Left lung (tissue), 10 donors: ENCODE measurements around the gene CD83. TPM values are rescaled to one million over a fixed set of nuclear protein-coding genes. Genes with fewer than 3 reads are reported as not detected.

Source experiments
- ATAC-seq: fragments of 200-7000 bp; cut with Tn5 transposase; one replicate; pipeline ENCODE4 v1.9.1; 2020; ENCODE audit warnings: moderate library complexity
- DNase-seq, 4 donors: peaks; one replicate each; pipeline ENCODE4 v3.0.0-alpha.2; 2013 to 2020
- H3K27ac ChIP-seq, 2 donors: fragments of 200-600 bp; sonication (generic) in 1 of 2; one replicate each; pipeline versions ENCODE4 v1.5.0 to v1.8.0; 2020 to 2021
- H3K27me3 ChIP-seq, 2 donors: fragments of 200-600 bp; sonication (generic) in 1 of 2; one replicate each; pipeline versions ENCODE4 v1.5.0 to v1.8.0; 2020 to 2021
- H3K36me3 ChIP-seq, 2 donors: fragments of 200-600 bp; sonication (generic) in 1 of 2; one replicate each; pipeline versions ENCODE4 v1.5.0 to v1.8.0; 2020 to 2021
- H3K4me1 ChIP-seq, 2 donors: fragments of 200-600 bp; one replicate each; pipeline ENCODE4 v1.8.0; 2021
- H3K4me3 ChIP-seq, 2 donors: fragments of 200-600 bp; sonication (generic) in 1 of 2; one replicate each; pipeline versions ENCODE4 v1.5.0 to v1.8.0; 2020 to 2021; ENCODE audit warnings: mild to moderate bottlenecking in 1 of 2
- H3K9me3 ChIP-seq, 2 donors: fragments of 200-600 bp; sonication (generic) in 1 of 2; one replicate each; pipeline versions ENCODE4 v1.5.0 to v1.8.0; 2020 to 2021
- intact Hi-C, 2 donors: fragments of 100-400 bp; cut with DNase I; formaldehyde crosslinking; loops; one replicate each; pipeline versions ENCODE4 v1.11.2 to v1.14.2; 2022
- polyA plus RNA-seq, 6 donors: library from polyadenylated mRNA; unstranded; fragments of 120-200 nt; gene quantifications; one replicate each; pipeline ENCODE4 v1.2.1, GENCODE V29; 2013; ENCODE audit not compliant: insufficient read length in 6 of 6
- total RNA-seq, 2 donors: library from RNA; stranded (reverse); fragmentation: NEBNext Ultra II Directional; extraction: Animal tissue kit (Norgen Biotek cat#: 25700); gene quantifications; one replicate each; pipeline ENCODE4 v1.2.1, GENCODE V29; 2021
- TF ChIP-seq, protein P1 (sequence below), 2 donors: fragments of 200-600 bp; sonication (generic) in 1 of 2; IDR thresholded peaks; one replicate each; pipeline versions ENCODE4 v1.5.0 to v1.8.0; 2021; ENCODE audit warnings: antibody characterized with exemption in 2 of 2
- donor health status: DM: no; HTN: yes; CAD: no.
- donor health status: DM: no; HTN: no; CAD: no.

CD83 gene
- total and polyA plus RNA-seq, 8 donors = 13.9 to 22.1 (median 17.8) TPM

DNA sequence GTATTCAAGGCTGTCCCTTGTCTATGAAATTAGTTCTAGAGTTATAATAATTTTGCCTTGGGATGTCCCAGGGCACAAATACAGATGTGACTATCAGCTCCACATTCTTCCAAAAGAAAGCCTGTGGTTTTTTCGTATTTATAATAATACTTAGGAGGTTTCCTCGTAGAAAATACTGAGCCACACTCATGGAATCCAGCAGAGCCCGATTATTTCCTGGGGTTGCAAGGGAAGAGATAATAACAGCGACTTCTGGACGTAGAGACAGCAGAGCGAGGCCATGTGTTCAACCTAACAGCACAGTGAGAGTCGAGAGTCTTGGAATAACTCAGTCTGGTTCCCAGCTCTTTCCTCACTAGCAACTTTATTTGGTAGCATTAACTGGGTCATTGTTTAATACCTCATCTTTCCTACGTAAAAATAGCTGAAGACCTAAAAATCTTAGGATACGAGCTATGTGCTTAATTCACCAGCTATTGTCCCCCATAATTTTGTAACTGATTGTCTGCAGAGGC is 21.2 kb downstream of the CD83 start:
- Histone ChIP-seq H3K36me3 (peaks cover 0 to 25% of the 10 kb centered on the region in 2 donors), H3K4me1 (no peaks in the 10 kb centered on the region), H3K27ac (no peak overlapping the region), H3K27me3 (no peaks in the 10 kb centered on the region), H3K4me3 (no peak overlapping the region), H3K9me3 (no peaks in the 10 kb centered on the region)
- TF ChIP-seq, protein P1, sequence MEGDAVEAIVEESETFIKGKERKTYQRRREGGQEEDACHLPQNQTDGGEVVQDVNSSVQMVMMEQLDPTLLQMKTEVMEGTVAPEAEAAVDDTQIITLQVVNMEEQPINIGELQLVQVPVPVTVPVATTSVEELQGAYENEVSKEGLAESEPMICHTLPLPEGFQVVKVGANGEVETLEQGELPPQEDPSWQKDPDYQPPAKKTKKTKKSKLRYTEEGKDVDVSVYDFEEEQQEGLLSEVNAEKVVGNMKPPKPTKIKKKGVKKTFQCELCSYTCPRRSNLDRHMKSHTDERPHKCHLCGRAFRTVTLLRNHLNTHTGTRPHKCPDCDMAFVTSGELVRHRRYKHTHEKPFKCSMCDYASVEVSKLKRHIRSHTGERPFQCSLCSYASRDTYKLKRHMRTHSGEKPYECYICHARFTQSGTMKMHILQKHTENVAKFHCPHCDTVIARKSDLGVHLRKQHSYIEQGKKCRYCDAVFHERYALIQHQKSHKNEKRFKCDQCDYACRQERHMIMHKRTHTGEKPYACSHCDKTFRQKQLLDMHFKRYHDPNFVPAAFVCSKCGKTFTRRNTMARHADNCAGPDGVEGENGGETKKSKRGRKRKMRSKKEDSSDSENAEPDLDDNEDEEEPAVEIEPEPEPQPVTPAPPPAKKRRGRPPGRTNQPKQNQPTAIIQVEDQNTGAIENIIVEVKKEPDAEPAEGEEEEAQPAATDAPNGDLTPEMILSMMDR (IDR thresholded peaks at IDR 0.05) = no peak
- no peak for ATAC-seq
- no peak for DNase-seq
- intact Hi-C loops = no loop called here

DNA sequence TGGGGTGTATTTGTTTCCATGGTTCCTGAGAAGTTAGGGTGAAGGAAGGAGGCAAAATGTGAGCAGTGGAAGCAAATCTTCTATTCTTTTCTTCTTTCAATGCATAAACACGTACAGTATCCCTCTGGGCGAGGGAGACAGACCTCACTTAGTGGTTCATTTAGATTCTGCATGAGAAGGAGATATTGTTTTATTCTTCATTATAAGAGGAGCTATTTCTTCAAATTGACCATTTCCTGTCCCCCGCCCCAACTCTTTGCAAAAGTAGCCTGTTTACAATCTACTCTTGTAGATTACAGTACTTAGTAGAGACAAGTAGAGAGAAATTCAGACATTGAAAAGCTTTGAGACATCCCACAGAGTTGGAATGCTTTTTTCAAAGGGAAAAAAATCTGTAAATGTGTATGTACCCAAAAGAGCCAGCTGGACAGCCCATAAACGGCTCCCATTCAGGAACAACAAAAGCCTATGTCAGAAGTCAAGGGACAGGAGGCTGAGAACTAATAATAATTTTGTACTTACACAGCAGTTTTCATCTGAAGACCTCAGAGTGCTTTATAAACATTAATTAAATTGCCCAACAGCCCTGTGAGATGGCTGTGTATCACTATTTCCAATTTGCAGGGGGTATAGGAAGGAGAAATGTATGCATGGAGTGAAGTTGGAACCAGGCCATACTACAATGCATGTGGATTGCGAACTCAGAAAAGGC is 23.9 kb downstream of the CD83 start:
- ATAC-seq (no peak), DNase-seq (peak in 1 of 4 donors; percentile 40)
- TF ChIP-seq, protein P1 (IDR thresholded peaks at IDR 0.05) = no peak

DNA sequence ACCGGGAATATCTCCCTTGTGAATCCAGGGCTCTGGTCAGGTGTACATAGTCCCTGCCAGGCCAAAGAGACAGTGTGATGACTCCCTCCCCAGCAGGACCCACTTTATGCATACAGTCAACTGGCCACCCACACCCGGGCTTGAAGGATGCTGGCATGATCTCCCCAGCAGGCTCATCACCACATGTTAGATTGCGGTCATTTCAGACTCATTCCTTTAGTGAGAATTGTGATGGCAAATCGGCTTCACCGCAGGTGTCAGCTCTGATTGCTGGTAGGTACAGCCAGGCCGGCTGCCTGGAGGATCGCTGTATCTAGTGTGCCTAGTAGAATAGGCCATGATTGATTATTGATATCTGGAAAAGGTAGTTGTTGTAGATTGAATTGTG is 24.5 kb downstream of the CD83 start:
- TF ChIP-seq, protein P1 (IDR thresholded peaks at IDR 0.05) = no peak
- H3K4me1 ChIP-seq = peaks cover 0 to 3% of the 10 kb centered on the region in 2 donors
- no peak overlapping the region for H3K4me3 ChIP-seq
- no peak for DNase-seq
- ATAC-seq = no peak
- no peak overlapping the region for H3K27ac ChIP-seq
- intact Hi-C loops = loop anchor here in 1 of 2 donors (10.0 kb wide), 1 partner anchor 227 kb away; no protein-coding TSS in a partner anchor
- no peaks in the 10 kb centered on the region for H3K9me3 ChIP-seq
- H3K27me3 ChIP-seq = no peaks in the 10 kb centered on the region
- H3K36me3 ChIP-seq = no peaks in the 10 kb centered on the region

More for the DNA sequence above, 23.9 kb downstream of the CD83 start:
- no peaks in the 10 kb centered on the region for H3K9me3 ChIP-seq
- intact Hi-C loops = loop anchor here in 1 of 2 donors (10.0 kb wide), 1 partner anchor 227 kb away; no protein-coding TSS in a partner anchor
- H3K36me3 ChIP-seq = no peaks in the 10 kb centered on the region
- H3K27me3 ChIP-seq = no peaks in the 10 kb centered on the region
- no peak overlapping the region for H3K4me3 ChIP-seq
- peaks cover 0 to 3% of the 10 kb centered on the region in 2 donors for H3K4me1 ChIP-seq
- H3K27ac ChIP-seq = no peak overlapping the region

DNA sequence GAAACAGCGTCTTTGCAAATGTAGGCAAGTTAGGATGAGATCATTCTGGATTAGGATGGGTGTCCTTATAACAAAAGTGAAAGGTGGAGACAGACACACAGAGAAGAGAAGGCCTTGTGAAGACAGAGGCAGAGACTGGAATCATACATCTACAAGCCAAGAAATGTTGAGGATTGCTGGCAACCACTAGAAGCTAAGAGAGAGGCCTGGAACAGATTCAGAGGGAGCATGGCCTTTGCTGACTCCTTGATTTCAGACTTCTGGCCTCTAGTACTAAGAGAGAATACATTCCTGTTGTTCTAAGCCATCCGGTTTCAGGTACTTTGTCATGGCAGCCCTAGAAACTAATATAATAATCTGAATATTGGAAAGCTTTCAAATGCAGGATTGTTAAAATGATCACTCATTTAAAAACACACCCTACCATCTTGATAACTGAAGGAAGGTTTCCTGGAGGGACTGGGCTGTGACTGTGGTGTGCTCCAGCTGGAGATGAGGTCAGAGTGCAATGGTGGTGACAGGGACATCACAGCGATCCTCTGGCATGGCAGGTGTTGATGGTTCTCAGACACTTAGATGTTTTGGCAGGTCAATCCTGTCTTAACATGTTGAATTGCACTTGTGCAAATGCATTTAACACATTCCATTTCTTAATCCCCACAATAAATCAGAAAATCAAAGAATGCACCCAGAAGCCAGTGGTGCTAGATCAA is 25.1 kb downstream of the CD83 start:
- intact Hi-C loops = loop anchor here in 1 of 2 donors (10.0 kb wide), 1 partner anchor 228 kb away; no protein-coding TSS in a partner anchor
- Histone ChIP-seq H3K4me3 (no peak overlapping the region), H3K4me1 (peaks cover 0 to 3% of the 10 kb centered on the region in 2 donors), H3K36me3 (no peaks in the 10 kb centered on the region), H3K27me3 (no peaks in the 10 kb centered on the region), H3K27ac (no peak overlapping the region), H3K9me3 (no peaks in the 10 kb centered on the region)
- TF ChIP-seq, protein P1 (IDR thresholded peaks at IDR 0.05) = no peak
- ATAC-seq (no peak), DNase-seq (peak in 1 of 4 donors; percentile 48)

DNA sequence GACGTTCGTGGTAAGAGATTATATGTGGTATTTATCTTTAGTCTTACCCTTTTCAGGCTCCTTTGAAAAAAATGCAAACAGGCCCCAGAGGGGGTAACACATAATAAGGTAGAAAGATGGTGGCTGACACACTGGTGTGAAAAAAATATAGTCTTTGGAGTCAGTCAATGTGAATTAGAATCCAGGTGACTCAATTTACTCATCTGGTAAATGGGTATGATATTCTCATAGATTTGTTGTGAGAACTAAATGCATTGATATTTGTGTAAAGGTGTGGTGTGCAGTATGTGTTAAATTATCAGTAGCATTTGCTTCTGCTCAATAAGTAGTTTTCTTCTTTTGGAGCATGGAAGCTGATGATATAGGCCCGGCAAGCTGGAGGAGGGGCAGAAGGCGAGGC is 25.7 kb downstream of the CD83 start:
- no peak for ATAC-seq
- TF ChIP-seq, protein P1 (IDR thresholded peaks at IDR 0.05) = no peak
- intact Hi-C loops = loop anchor here in 1 of 2 donors (10.0 kb wide), 1 partner anchor 229 kb away; no protein-coding TSS in a partner anchor

More for the DNA sequence above, 25.7 kb downstream of the CD83 start:
- Histone ChIP-seq H3K4me1 (peaks cover 0 to 3% of the 10 kb centered on the region in 2 donors), H3K27me3 (no peaks in the 10 kb centered on the region), H3K4me3 (no peak overlapping the region), H3K36me3 (no peaks in the 10 kb centered on the region), H3K9me3 (no peaks in the 10 kb centered on the region), H3K27ac (no peak overlapping the region)
- no peak for DNase-seq
